ENCODE results near the gene DIAPH2.

DIAPH2 gene

GRCh38 chrX:97366237-97366636 is 681.6 kb downstream of the DIAPH2 start:
- DNase-seq (ENCODE audit: extremely low read depth, low read depth), result no peak
- no peak overlapping the region for H3K4me3 ChIP-seq (replicated peaks; ENCODE audit: low read depth, low read length)
- no peak for TF ChIP-seq CTCF (IDR thresholded peaks at IDR 0.05; ENCODE audit: low read depth, low read length, missing control alignments)

DNA sequence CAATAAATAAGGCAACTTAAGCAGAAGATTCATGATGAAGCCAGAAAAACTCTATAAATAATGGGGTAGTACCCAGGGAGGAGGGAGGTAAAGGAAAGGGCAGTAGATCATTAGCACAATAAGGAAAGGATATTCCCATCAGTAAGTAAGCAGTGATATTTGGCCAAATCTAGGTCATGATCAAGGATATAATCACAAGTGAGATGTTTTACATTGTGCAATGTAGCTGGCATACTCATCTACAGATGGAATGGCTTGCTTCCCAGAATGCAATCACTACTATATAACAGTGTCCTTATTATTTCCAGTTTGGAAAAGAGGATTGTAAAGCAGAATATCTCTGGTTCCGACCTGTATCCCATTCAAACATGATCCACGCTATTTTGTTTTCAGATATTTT is 682.5 kb downstream of the DIAPH2 start:
- no peak for TF ChIP-seq CTCF (IDR thresholded peaks at IDR 0.05; ENCODE audit: low read depth, low read length, missing control alignments)
- H3K4me3 ChIP-seq (replicated peaks; ENCODE audit: low read depth, low read length), result no peak overlapping the region
- DNase-seq (ENCODE audit: extremely low read depth, low read depth), result no peak

DNA sequence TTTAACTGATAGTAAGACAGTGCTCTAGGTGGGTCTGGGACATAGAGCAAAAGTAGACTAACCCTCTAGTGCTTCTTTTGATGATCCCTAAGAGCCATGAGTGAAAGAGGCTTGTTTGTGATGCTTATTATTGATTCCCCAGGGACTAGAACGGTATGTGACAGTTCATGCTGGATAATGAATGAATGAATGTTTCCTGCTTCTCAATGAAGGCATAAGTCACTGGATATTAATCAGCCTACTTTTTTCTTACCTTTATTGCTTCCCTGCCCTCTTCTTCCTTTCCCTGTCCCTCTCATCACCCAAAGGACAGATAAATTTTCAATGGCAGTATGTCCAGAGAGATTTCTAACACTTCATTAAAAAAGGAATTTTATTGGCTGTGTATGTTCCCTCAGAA is 685.3 kb downstream of the DIAPH2 start:
- no peak overlapping the region for H3K4me3 ChIP-seq (replicated peaks; ENCODE audit: low read depth, low read length)
- DNase-seq (ENCODE audit: extremely low read depth, low read depth), result no peak
- no peak for TF ChIP-seq CTCF (IDR thresholded peaks at IDR 0.05; ENCODE audit: low read depth, low read length, missing control alignments)

DNA sequence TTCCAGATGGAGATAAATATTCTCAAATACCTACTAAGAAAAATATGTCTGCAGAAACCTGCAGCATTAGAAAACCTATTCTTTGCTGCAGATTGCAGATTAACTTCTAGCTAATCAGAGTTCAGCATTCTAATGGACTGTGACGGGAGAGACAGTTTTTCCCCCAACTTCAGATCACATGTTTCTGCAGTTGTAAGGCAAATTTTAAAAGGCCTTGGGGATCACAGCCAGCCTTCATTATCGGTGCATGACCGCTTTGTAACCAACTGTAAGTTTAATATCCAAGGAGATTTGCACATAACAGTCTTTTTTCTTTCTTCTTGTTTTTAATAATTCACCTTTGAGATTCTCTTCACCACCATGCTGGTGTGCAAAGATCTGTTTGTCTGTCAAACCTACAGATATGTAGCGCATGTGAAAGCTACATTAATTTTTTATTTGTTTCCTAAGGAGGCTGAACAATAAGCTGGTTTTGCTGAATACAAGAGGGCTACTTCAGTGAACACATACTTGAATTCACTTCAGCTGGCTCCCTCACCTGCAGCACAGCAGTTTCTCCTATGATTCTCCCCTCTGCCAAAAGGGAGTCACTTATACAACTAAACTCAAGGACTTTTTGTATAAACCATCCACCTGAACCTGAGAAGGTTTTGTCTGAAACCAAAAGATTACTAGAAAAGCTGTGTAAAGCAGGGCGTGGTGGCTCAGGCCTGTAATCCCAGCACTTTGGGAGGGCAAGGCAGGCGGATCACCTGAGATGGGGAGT is 687.5 kb downstream of the DIAPH2 start:
- no peak overlapping the region for H3K4me3 ChIP-seq (replicated peaks; ENCODE audit: low read depth, low read length)
- TF ChIP-seq CTCF (IDR thresholded peaks at IDR 0.05; ENCODE audit: low read depth, low read length, missing control alignments), result no peak
- DNase-seq (ENCODE audit: extremely low read depth, low read depth), result no peak

DNA sequence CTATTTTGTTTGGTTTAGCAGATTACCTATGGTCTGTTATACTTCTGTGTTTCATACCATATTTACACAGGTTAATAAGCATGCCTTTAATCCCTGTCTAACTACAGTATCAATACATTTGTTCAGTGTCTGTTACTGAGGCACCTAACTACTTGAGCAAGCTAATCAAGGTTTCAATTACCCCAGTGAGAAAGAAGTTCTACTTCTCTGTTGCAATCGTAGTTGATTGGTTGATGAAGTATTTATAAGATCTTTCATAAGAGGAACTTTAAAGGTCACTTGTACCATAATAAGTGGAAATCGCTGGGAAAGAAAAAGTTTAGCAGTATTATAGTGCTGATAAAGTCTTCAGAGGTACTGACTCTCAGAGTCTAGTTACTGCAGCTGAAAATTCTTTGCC is 689.6 kb downstream of the DIAPH2 start:
- DNase-seq (ENCODE audit: extremely low read depth, low read depth), result no peak
- no peak for TF ChIP-seq CTCF (IDR thresholded peaks at IDR 0.05; ENCODE audit: low read depth, low read length, missing control alignments)
- no peak overlapping the region for H3K4me3 ChIP-seq (replicated peaks; ENCODE audit: low read depth, low read length)

DNA sequence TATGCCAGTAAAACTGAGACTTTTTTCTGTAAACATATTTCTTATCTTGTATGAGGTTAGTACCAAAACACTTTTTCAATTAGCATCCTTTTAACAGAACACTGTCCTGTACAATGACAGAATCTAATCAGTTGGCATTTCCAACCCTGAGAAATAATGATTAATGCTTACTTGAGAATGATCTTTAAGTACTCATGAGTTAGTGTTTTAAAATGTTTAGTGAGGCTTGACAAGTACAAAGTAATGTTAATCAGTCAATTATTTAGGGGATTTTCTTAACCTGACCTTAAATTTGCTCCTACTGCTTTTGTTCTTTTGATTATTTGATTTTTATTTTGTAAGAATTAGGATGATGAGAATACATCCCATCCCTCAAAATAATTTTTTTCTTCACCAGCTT is 695.6 kb downstream of the DIAPH2 start:
- no peak for DNase-seq (ENCODE audit: extremely low read depth, low read depth)

More for the DNA sequence above, 695.6 kb downstream of the DIAPH2 start:
- TF ChIP-seq CTCF (IDR thresholded peaks at IDR 0.05; ENCODE audit: low read depth, low read length, missing control alignments), result no peak
- no peak overlapping the region for H3K4me3 ChIP-seq (replicated peaks; ENCODE audit: low read depth, low read length)

Data from HFF-Myc (cell line).